ENCODE results near the gene ZNF23.
"Not testable (repeated sequence)": the region's sequence is repeated elsewhere in the genome, so short reads cannot be mapped to it uniquely, and the experiment has no call there.

Gene ZNF23

GRCh38 chr16:71461686-71462648, at the start of gene ZNF23:
ZNF23 (minus strand) TSS chr16:71462247; CDS start chr16:71456796, 5,451 bp downstream.
- peak; percentile 77 for DNase-seq

- DNase-seq, result no peak
Measured at GRCh38 chr16:71507061-71507460, 45.0 kb upstream of the ZNF23 start.

- no peak for DNase-seq
Measured at GRCh38 chr16:71504901-71505300, 42.9 kb upstream of the ZNF23 start.

GRCh38 chr16:71504051-71504450, 42.0 kb upstream of the ZNF23 start:
- not testable (repeated sequence) for DNase-seq

- no peak for DNase-seq
Measured at GRCh38 chr16:71501547-71501946, 39.5 kb upstream of the ZNF23 start.

GRCh38 chr16:71500964-71501363, 38.9 kb upstream of the ZNF23 start:
- peak; percentile 22 for DNase-seq

- peak; percentile 78 for DNase-seq
Measured at GRCh38 chr16:71499775-71500364, 37.8 kb upstream of the ZNF23 start.

GRCh38 chr16:71498031-71498430, 36.0 kb upstream of the ZNF23 start:
- no peak for DNase-seq

GRCh38 chr16:71493213-71493612, 31.2 kb upstream of the ZNF23 start:
- peak; percentile 76 for DNase-seq

- DNase-seq, result no peak
Measured at GRCh38 chr16:71492786-71493185, 30.7 kb upstream of the ZNF23 start.

GRCh38 chr16:71491054-71491453, 29.0 kb upstream of the ZNF23 start:
- no peak for DNase-seq

GRCh38 chr16:71490361-71490760, 28.3 kb upstream of the ZNF23 start:
- DNase-seq, result peak; percentile 11

- DNase-seq, result no peak
Measured at GRCh38 chr16:71489122-71489521, 27.1 kb upstream of the ZNF23 start, which contains the start of gene ZNF19. ZNF19 (minus strand) TSS chr16:71489324; CDS start chr16:71482114, 7,210 bp downstream.

GRCh38 chr16:71484006-71484893, 22.2 kb upstream of the ZNF23 start:
- peak; percentile 94 for DNase-seq

- DNase-seq, result no peak
Measured at GRCh38 chr16:71482569-71482968, 20.5 kb upstream of the ZNF23 start.

GRCh38 chr16:71480956-71481355, 18.9 kb upstream of the ZNF23 start:
- DNase-seq, result no peak

GRCh38 chr16:71479420-71479819, 17.4 kb upstream of the ZNF23 start:
- peak; percentile 94 for DNase-seq

GRCh38 chr16:71476457-71477124, 14.5 kb upstream of the ZNF23 start:
- DNase-seq, result no peak

GRCh38 chr16:71474864-71475263, 12.8 kb upstream of the ZNF23 start:
- no peak for DNase-seq

- no peak for DNase-seq
Measured at GRCh38 chr16:71473891-71474290, 11.8 kb upstream of the ZNF23 start.

GRCh38 chr16:71472931-71473330, 10.9 kb upstream of the ZNF23 start:
- no peak for DNase-seq

- no peak for DNase-seq
Measured at GRCh38 chr16:71472051-71472450, 10.0 kb upstream of the ZNF23 start.

Measured in hematopoietic multipotent progenitor cell treated with erythropoietin and hydrocortisone succinate and interleukin-3 and kit ligand, for 8 days (in vitro differentiated cells).